GM19023 (cell line): Measurements from ENCODE around the gene ZNF407.
"Not testable (repeated sequence)": the region's sequence is repeated elsewhere in the genome, so short reads cannot be mapped to it uniquely, and the experiment has no call there.

ENCODE experiments used
- ATAC-seq: cut with Tn5 transposase; IDR thresholded peaks from one replicate; pipeline ENCODE4 v1.9.1; 2021; ENCODE audit warnings: mild to moderate bottlenecking, moderate library complexity; ENCODE audit not compliant: unreplicated experiment

The ZNF407 gene

DNA sequence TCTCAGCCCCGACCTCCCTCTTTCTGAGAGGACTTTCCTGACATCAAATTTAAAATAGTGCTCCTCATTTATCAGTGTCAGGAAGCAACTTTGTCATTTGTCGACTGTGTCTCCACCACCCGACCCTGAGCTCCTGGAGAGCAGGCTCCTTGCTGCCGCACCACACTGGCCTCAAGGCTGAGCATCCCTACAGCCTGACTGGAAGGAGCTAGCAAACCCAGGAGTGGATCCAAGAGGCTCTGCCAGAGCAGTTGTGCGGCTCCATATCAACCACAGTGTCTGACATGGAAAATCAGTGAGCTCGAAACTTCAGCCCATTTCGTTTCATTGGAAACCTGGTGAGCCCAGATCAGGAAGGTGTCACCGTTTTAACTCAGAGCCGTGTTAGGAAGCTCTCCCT, 486.1 kb downstream of the ZNF407 start:
- ATAC-seq, result no peak

DNA sequence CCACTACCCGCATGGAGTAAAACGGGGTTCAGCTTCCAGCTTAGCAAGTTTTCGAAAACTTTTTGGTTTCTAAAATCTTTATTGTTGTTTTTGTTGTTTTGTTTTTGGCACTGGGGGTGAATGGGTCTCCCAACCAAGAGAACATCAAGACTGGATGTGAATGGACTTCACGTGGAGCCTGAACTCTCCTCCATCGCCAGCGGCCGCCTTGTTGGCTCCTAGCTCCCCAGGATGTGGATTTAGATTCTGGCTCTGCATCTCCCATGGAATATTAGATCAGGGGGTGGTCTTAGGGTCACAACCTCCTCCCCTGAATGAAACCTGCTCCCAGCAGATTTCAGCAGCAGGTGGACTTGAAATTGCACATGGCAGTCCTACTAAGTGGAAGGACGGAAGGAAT, 488.0 kb downstream of the ZNF407 start:
- not testable (repeated sequence) for ATAC-seq

DNA sequence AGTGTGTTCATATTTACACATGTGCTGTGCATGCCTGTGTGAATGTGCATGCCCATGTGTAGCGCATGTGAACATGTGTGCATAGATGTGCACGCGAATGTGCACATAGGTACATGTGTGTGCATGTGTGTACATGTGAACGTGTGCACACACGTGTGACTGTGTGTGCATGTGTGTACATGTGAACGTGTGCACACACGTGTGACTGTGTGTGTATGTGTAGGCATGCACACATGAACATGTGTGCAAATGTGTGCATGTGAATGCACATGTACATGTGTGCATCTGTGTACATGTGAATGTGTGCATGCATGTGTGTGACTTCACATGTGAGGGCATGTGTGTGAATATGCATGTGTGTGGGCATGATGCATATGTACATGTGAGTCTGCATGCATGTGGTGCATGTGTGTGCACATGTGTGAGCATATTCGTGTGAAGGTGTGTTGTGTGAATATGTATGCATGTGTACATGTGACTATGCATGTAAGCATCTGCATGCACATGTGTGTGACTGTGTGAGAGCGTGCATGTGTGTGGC, 488.9 kb downstream of the ZNF407 start:
- no peak for ATAC-seq

DNA sequence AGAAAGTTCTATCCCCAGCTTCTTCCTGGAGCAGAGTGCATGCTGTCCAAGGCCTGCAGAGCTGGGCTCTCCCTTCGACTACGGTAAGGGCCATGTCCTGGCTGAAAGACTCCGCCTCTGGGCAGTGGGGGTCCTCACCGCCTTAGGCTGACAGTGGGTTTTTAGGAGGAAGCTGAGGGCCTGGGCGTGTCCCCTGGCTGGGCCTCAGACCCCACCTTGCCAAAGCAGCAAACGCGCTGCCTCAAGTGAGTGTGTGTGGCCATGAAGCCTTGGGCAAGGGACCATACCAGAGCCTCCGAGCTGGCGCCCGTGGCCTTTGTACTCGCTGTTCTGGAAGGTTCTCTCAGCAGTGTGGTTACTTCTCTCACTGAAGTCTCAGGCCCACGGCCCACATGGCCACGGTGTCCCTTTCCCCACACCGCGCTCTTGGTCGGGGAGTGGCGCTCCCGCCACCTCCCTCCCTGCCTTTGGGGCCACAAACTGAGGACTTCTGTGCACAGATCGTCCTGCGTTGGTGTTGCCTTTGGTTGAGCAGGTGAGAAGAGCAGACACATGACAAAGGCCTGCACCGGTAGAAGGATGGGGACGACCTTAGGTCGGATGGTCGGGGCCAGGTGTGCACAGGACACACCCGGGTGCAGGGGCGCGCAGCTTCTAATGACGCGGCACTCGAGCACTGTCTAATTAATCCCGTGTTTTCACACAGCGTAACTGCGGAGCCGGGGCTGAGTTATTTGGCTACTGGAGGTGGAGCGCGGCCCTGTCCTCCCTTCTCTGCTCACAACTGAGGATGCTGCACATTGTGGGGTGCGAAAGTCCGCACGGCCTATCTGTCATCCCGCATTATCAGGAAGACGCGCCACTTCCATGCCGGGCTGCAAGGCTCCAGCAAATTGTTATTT, 489.7 kb downstream of the ZNF407 start:
- ATAC-seq, result no peak

DNA sequence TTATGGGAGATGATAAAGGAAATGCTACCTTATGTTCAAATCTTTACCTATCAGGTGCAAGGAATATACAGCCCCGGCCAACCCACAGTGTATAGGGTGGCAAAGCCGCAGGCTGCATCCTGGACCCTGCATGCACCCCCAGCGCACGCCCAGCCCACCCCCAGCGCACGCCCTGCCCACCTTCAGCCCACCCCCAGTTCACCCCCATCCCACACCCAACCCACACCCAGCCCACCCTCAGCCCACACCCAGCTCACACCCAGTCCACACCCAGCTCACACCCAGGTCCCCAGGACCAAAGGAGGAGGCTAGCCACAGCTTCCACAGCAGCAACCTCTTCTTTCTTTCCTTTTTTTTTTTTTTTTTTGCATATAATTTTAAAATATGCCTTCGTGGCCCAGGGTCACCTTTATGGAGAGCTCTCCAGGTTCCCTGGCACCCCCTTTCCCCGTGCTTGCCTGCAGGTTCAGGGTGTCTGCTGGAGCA, 490.4 kb downstream of the ZNF407 start:
- ATAC-seq, result no peak

DNA sequence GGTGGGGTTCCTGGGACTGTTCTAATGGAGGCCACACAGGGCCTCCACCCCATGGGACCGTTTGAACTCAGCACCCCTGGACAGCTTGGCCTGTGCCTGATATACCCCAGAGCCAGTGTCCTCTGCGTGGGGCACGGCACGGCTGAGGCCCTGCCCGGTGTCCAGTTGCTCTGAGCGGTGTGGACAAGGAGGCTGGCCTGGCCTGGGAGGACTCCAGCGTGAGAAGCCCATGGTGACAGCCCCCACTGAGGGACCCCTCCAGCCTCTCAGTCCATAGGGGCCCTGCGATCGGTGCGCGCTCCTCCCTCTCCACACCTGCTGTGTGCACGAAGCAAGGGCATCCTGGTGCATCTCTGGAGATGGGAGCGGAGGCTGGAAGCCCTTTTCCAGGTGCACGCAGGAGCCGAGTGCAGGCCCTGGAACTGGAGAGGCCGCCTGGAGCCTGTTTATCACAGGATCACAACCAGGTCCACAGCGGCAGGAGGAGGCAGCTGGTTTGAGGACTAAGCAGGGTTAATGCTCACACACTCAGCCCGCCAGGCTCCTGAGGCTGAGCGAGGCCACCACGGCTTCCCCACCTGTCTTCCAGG, 491.0 kb downstream of the ZNF407 start:
- ATAC-seq, result no peak

DNA sequence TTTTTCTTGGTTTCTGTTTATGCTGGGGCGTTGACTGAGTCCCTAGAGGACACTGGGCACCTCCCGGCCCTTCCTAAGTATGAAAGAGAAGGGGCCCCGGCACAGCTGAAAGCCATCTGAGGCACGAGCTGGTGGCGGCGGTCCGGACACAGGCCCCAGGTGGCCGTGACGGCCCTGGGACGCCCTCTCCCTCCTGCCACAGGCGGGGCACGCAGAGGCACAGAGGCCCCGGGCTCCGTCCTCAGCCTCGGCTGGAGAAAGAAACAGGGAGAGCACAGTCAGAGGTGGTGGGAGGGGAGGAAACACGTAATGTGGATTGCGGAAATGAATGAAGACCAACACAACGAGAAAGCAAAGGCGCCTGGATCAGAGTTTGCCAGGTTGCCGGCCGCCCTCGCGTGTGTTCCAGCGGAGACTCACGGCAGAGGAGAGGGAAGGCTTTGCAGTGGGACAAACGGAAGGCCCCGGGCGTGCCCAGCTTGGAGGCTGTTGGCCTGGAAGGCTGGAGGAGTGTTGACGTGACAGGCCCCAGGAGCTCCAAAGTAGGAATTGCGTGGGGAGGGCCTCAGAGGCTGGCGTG, 492.2 kb downstream of the ZNF407 start:
- ATAC-seq, result no peak

DNA sequence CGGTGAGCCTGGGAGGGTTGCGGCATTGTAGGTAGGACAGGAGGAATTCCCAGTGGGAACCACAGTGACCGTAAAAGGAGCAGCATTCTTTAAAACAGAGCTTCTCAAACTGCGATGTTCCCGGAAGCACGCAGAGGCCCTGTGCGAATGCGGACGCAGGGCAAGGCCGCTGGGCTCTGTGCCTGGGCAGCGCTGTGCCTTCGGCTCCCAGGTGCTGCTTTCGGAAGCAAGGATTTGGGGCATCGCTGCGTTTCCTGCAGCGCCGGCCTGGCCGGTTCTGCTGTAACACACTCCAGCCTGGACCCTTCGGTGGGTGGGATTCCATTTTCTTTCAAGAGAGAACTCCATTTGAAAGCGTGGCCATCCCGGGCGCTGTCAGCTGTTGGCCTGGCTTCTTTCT, 492.7 kb downstream of the ZNF407 start:
- no peak for ATAC-seq

DNA sequence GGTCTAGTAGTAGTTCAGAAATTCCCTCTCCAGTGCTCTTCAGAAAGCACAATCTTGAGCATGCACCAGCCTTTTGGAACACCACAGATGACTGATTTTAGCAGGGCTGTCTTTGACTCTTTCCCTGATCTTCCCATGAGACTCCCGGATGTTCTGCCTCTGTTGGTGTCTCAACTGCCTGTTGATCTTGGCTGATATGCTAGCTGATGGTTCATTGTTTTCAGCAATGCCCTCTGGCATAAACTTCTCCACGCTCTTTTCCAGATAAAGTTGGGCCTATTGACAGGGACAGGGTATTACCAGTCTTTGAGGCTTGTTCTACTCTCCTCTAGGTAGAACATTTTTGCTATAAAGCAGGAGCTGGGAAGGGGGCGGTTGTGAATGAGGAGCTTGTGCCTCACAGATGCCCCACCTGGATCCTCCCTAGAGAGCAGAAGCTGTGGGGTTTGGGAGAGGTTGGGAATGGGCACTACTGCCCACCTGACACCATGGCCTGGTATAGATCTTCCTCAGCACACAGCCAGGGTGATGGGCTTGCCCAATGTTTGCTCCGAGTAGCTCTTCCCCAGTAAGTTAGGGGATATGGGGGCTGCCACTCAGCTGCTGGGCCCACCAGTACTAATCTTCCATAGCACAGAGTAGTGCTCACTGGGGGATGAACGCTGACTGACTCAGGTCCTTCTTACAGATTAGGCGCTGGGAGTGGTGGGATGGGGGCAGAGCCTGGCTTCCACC, 500.0 kb downstream of the ZNF407 start:
- no peak for ATAC-seq

DNA sequence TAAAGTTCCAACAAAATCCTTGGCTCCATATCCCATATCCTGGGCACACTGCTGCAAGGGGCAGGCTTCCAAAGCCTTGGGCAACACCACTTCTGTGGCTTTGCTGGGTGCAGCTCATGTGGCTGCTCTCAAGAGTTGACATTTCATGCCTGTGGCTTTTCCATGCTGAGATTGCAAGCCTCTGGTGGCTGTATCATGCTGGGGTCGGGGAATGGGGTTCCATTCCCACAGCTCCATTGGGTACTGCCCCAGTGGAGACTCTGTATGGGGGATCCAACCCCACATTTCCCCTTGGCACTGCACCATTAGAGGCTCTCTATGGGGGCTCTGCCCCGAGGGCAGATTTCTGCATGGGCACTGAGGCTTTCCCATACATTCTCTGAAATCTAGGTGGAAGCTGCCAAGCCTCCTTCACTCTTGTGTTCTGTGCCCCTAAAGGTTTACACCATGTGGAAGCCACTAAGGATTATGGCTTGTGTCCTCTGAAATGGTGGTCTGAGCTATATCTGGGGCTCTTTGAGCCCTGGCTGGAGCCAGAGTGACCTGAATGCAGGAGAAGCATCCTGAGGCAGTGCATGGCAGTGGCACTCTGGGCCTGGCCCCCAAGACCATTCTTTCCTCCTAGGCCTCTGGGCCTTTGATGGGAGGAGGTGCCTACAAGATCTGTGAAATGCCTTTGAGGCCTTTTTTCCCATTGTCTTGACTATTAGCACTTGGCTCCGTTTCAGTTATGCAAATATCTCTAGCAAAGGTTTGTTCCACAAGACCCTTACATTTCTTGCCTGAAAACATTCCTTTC, 503.4 kb downstream of the ZNF407 start:
- no peak for ATAC-seq

DNA sequence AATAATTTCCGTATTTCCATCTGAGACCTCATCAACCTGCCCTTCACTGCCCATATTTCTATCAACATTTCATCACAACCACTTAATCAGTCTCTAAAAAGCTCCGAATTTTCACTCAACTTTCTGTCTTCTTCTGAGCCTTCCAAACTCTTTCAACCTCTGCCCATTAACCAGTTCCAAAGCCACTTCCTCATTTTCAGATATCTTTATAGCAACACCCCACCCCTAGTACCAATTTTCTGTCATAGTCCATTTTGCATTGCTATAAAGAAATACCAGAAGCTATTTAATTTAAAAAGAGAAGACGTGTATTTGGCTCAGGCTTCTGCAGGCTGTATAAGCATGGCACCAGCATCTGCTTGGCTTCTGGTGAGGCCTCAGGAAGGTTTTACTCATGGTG, 504.2 kb downstream of the ZNF407 start:
- ATAC-seq, result no peak

DNA sequence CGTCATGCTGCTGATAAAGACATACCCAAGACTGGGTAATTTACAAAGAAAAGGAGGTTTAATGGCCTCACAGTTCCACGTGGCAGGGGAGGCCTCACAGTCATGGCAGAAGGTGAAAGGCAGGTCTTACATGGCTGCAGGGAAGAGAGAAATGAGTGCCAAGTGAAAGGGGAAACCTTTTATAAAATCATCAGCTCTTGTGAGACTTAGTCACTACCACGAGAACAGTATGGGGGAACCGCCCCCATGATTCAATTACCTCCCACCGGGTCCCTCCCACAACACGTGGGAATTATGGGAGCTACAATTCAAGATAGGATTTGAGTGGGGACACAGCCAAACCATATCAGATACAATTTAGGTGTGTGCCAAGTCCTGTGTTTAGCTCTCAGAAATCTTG, 506.4 kb downstream of the ZNF407 start:
- ATAC-seq, result not testable (repeated sequence)

DNA sequence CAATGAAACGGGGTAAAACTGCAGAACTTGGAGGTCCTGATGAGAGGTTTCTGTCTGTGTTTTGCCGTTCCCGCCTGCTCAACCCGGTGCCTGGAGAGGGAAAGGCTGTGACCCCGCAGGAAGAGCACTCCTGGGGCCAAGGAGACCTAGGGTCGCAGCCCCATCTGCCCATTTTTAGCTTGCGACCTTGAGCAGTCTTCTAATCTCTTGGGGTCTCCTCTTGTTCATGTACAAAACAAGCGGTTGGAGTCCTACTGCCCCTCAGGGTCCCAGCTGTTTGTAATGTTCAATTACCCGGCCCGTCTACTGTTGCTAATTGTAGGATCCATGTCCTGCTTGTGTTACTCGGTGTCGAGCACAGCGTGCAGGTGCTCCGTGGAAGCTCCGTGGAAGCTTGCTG, 506.8 kb downstream of the ZNF407 start:
- ATAC-seq, result no peak

DNA sequence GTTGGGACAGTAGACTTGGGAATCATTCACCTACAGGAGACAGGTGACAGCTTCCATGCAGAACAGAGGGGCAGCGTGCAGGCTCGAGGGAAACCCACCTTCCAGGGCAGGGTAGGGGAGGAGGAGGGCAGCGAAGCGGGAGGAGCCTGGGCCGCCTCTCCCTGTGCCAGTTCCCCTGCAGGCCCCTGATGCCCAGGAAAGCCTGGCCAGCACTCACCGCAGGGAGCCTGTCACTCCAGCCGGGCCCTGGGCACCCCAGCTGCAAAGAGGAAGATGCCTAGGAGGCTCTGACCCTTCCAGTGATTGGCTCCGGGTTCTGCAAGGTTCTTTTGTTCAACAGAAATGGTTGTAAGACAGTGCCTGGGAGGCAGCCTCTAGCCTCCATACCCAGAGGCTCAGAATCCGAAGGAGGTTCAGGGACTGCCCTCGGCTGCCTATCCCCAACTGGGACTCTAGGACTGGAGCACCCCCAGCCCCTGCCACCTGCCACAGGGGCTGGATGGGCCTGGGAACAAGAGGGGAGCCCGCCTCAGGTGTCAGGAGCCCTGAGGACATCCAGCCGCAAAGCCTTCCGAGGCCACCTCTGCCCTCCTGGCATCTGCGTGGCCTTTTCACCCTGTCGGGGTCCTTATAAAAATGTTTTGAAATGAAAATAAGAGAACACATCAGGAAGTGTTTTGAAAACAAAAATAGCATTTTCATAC, 508.0 kb downstream of the ZNF407 start:
- ATAC-seq, result no peak

DNA sequence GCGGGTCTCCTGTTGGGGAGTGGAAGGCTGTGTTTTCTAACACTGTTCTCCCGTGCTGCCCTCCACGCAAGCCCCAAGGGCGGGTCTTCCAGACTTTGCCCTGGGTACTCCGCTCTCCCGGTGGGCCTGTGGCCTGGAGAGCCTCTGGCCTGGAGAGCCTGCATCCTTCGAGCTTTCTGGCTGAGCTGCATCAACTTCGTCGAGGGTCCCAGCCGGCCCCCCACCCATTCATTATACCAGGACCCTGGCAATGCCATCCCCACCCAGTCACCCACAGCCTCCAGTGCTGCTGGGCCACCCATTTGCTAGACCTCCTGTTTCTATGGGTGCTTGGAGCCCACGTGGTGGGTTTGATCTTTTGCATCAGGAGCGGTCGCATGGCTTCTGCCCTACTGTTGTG, 509.1 kb downstream of the ZNF407 start:
- no peak for ATAC-seq

DNA sequence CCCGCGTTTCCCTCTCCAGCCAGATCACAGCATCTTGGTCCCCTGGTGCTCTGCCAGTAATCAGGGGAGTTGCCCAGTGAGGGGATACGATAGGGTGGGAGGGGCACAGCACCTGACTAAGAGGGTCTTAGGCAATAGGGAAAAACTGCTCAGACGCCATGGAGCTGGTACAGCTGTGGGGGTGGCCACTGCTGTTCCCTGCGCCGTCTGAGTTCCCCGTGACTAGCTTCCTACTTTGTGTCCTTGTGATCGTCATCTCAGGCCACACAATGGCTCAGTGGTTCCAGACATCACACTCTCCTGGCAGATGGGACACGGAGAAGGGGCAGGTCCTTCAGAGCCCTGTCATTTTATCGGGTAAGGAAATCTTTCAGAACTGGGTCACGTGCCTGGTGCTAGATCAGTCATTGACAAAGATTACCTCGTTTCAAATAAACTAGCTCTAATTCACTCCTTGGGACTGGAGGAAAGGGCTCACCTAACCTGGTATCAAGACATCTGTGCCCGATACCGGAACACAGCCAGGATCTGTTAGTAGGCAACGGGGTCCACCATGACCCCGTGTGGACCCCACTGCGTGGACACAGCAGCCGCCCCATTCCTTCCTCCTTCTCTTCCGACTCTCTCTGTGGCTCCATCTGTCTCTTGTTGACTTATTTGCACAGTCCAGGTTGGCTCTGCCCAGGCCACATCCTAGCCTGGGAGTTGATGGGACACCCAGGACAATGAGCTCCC, 509.7 kb downstream of the ZNF407 start:
- no peak for ATAC-seq

DNA sequence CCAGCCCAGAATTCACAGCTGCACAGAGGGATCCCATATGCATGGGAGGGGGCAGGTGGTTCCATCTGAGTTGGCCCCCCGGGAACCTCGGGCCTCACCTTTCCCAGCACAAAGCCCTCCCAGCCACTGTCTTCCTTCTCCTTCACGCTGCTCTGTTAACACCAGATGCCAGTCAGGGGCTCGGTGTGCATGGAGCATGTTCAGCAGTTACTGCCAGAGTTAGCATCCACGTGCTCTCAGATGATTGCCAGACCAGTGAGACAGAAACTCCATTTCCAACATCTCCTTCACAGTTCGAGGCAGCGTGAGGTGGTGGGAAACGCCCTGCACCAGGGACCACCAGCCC, 510.2 kb downstream of the ZNF407 start:
- ATAC-seq, result no peak

DNA sequence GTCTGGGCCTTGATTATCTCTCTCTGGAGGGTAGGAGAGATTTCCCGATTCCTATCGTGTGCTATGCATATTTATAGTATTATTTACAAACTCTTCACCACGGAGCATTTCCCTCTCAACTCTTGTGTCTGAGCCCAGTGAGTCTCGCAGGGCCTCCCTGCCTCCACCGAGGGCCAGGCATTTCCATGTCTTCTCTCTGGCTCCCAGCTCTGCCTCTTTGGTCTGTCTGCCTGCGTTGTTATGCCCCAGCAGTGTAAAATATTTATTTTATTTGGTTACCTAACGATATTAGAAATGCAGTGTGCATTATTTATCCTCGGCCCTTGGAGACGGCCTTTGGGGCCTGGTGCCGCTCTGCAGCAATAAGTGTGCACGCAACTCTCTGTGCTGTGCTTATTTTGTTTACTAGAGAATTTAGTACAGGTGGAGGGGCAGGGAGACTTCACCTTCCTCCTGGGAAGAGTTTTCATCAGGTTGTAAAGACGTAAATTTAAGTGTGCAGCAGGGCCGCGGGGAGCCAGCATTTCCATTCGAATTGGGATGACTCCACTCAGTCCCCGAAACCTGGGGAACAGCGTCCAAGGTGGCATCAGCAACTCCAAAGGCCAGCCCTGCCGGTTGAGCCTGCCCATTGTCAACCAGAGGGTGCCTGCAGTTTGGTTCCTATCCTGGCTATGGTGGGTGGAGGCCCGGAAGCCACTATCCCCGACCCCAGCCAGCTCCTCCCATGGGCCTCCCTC, 511.1 kb downstream of the ZNF407 start:
- ATAC-seq, result no peak
